EL (cell line): Measurements from ENCODE around the gene ANTXR2.

Experiments
- DNase-seq: peaks from one replicate; pipeline ENCODE4 v3.0.0-alpha.2; 2016

The ANTXR2 gene

DNA sequence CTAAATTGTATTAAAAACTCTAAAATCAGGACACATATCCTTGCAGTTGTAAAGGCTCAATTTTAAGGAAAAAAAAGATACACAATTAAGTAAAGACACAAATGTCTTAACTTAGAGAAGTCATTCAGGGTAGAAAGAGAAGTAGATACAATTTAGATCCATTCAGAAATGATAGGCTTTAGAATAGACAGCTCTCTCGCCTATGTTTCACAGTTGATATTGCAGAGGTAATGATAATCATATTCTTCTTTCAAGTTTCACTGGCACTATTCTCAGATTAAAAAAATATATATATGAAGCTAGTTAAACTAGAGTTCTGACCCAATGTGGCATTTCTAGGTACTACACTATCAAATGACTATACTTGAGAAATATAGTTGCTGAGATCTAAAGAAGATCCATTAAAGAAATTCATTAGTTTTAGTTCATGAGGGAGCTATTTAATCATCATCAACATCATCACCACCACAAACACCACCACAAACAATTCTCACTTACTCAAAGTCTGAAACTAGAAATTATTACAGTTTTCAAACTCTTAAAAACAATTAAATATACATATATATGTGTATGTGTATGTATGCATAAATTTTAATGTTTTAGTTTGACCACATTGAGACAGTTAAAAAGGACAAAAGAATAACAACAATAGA, 93.1 kb downstream of the ANTXR2 start:
- no peak for DNase-seq

DNA sequence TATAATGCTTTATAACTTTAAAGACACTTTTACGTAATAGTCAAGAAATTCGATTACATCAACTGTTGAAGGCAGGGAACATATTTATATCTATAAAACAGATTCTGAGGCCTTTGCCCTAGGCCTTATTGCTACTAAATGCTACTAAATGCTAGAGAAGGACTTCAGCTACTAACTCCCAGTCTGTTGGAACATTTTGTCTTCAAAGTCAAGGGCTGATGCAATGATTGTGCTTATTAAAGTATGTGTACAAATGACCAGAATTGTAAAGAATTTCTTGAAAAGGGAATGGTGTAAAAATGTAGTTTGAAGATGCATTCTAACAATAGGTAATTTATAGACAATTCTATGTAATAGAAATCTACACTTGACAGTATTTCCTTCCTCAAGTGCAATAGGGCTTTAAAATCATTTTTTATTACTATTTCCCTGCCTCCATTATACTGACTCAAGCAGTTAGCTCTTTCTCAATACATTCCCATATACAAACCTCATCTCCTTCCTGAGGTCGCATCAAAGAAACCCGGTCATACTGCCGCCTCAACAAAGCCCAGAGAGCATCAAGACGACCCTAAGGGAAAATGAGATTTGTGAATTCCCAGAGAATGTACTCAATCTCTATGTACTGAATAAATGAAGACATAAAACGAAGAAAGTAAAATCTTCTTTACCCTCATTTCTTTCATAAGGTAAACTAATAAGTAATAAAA, 95.7 kb downstream of the ANTXR2 start:
- no peak for DNase-seq

DNA sequence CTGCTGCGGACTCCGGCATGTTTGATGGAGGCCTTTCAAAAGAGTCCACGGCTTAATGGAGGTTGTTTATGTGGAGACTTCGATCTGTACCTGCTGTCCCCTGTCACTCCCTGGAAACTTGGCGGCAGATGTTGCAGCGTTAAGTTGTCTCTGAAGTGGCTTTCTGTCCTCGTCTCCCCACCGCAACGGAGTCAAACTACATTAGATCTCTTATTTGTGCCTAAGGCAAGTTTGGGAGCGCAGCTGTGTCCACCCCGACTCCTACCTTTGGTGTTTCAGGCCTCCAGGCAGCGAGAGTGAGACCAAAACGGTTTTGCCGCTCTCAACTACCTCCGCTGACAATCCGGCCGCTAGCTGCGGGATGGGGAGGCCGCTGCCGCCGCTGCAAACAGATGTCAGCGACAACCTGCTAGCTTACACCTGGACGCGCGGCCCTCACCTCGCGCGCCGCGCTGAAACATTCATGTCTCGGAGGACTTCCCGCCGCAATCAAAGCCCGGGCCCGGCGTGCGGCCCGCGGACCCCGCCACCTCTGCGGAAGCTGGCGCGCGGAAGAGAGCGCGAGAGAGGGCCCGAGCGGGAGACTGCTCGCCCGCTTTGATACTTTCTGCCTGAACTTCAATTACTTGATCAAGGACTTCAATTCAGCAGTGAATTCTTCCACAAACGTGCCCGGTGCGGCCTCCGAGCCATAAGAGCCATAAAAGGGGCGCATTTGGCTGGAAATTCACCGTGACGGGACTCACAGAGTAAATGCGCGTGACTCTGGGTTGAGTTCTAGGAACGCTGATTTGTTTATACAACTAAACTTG, 108.4 kb downstream of the ANTXR2 start:
- DNase-seq, result no peak

DNA sequence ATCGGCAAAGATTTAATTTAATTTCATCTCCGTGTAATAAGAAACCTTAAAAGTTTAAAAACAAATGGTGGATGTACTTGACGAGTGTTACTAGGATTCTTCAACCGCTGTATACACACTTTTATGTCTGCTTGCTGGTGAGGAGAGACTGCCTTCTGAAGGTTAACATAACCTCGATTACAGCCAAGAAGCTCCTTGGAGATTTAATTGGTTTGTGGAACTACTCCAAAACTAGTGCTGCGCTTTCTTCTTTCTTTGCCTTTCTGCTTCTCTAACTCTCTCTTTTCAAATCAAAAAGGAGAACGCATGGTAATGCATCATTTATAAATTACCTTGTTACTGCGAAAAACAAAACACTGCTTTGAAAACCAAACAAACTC, 109.0 kb downstream of the ANTXR2 start:
- no peak for DNase-seq

DNA sequence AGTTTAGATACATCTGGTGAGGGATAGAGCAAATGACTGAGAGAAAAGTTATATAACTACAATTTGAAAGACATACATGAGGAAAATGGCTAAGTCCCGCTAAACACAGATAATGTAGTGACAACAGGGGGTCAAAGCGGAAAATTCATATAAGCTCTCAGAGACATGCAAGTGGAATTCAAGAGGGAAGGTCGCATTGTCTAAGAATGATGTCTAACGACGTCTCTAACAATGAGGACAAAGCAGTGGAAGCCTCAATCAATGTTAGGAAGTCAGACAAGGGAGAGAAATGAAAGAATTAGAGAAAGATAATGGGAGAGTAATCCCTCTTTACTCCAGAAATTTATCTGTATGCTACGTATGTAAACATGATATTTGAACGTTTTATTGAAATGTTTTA, 113.4 kb downstream of the ANTXR2 start:
- DNase-seq, result no peak

DNA sequence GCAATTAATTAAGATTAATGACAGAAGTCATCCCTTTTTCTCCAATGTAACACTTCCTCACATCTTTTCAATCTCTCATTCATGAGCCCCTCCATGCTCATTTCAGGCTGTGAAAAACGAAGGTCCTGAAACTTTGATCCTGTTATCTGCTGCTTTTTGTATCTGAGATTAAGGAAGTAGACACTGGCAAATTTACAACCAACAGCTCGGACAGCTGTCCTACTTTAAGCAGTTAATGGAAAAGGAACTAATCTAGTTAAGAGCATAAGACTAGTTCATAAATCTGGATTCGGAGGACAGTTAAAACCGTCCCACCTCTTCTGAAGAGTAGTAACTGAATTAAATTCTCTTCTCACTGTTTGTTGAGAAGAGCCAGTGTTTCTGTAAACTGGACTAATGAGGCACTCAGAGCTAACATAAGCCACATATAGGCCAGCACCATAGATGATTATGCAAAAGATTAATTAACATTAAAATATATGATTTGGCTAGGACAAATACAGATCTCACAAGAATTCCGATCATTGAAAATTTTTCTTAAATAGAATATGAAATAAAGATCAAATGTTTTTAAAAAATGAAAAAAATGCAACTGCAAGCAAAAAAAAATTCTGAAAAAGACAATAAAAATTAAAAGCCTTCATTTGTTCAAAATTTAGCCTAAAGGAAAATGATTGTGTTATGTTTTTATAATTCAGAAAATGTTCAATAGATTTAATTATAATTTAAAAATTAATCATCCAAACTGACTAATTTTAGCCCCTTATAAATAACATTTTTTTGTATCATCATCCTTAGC, 114.4 kb downstream of the ANTXR2 start:
- no peak for DNase-seq

DNA sequence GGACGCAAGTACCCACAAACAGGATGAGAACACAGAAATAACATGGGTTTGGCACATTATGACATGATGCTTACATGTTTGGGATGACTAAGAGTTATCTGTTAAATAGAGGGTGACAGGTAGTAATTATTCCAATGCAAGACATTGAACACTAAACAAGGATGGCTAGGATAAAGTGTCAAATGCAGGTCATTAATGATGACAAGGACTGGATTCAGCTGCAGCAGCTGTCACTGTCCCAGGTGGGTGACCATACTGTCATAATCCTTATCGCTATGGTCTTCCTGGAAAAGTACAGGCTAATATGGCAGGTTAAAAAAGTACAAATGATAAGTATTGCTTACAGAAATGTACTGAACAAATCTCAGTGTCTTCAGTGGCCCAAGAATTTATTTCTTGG, 123.9 kb downstream of the ANTXR2 start:
- DNase-seq, result no peak

DNA sequence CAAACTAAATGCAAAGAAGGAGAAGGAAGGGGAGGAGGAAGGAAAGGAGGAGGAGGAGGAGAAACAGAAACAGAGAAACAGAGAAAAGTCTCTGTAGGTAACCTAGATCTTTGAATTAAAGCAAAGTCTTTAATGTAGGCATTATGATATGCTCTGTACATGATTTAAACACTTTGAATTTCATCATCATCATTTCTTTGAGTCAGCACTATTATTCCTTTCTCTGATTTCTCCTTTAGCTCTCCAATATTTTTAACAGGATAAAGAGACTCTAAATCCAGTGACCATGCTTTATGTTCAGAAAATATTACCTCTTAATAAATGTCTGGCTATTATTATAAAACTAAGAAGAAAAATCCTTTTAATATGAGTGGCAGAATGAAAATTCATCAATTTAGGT, 124.3 kb downstream of the ANTXR2 start:
- no peak for DNase-seq

DNA sequence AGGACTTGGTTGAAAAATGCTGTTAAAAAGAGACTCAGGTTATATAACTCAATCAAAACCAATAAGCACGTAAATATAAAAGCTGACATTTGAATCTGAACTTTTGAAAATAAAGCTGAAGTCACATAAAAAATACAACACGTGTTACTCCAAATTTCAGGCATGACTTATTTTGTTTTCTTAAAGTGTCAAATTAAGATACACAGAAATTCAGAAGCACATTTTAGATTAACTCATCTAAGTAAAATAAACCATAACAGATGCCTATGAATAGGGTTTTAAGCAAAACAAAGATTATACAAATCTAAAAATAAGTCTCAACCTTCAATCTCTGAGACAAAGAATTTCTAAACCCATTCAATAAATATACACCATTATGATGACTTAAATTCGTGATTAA, 124.8 kb downstream of the ANTXR2 start:
- DNase-seq, result no peak

DNA sequence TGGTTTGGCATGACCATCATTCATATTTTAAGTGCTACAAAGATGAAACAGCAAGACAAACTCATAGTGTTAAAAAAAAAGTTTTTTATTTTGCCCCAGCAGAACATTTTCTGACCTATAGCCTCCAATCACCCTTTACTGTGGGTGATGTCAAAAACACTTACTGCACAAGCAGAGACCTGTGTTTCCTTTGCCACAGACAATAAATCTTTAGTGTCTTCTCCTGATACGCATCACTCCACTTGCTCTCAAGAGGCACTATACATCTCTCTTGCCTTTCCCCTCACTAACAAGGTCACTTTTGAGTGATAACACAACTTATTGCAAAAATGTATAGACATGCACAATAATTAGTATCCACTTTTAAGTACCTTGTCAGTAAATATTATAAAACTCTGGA, 125.6 kb downstream of the ANTXR2 start:
- no peak for DNase-seq

DNA sequence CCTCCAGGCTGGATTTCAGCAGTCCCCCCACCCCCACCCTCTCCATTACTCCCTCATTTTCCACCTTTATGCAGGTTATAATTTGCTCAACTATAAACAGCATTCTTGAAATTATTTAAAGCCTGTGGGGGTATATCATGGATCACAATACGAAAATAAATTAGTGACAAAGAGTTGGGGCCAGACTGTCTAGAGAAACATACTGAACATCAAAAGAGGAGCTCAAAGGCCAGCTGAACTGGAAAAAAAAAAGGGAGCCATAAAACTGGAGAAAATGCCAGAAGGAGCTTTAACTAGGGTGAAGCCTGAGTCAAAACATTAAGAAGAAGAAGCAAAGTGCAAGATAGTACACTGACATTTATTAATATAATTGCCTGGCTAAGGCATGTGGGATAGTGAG, 137.8 kb downstream of the ANTXR2 start:
- DNase-seq, result no peak

DNA sequence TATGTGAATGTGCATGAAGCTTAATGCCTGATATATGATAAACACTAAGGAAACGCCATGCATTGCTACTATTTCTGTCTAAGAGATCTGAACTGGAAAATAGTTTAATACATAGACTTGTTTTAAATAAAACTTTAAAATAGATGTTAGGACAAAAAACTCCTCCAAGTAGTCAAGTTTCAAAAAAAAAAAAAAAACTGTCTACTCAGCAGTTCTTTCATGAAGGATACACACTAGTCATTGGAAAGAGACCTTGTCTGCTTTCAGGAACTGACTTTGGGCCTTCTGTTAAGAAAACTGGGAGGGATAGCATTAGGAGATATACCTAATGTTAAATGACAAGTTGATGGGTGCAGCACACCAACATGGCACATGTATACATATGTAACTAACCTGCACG, 138.4 kb downstream of the ANTXR2 start:
- no peak for DNase-seq

DNA sequence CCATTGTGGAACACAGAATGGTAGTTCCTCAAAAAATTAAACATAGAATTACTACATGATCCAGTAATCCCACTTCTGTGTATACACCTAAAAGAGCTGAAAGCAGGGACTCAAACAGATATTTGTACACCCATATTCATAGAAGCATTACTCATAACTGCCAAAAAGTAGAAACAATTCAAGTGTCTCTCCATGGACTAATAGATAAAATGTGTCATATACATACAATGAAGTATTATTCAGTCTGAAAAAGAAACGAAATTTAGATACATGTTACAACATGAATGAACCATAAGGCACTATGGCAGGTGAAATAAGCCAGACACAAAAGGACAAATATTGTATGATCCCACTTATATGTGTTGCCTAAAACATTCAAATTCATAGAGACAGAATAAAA, 145.1 kb downstream of the ANTXR2 start:
- no peak for DNase-seq

DNA sequence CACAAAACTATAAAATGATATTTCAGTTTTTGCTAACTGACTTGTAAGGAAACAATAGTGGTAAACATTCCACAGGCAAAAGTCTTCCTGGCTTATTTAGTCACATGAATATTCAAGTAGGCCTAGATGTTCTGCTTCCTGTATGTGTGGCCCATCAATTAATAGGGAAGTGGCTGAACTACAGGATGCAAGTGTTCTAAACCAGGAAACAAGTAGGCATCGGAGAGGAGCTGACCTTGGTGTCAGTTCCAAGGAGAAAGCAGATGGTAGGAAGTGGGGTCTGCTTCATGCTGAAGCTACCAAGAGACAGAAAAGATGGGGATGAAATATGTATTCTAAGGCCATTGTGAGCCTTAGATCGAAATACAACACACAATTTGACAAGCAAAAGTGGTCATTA, 149.7 kb downstream of the ANTXR2 start:
- DNase-seq, result no peak

DNA sequence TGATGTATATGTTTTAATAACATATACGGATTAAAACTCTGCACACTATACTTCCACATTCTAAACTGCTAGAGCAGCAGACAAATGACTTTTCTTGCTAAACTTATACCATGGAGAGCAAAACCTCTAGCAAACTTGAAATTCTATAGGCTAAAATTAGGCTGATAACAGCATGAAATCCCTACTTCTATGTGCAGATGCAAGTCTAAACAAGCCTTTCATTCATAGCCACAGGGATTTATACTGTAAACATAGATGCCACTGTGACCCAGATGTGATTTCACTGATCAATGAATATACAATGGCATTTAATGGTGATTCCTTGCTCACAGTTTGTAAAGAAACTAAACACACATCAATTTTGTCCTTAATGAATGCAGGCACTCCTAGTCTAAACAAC, 151.0 kb downstream of the ANTXR2 start:
- DNase-seq, result no peak

DNA sequence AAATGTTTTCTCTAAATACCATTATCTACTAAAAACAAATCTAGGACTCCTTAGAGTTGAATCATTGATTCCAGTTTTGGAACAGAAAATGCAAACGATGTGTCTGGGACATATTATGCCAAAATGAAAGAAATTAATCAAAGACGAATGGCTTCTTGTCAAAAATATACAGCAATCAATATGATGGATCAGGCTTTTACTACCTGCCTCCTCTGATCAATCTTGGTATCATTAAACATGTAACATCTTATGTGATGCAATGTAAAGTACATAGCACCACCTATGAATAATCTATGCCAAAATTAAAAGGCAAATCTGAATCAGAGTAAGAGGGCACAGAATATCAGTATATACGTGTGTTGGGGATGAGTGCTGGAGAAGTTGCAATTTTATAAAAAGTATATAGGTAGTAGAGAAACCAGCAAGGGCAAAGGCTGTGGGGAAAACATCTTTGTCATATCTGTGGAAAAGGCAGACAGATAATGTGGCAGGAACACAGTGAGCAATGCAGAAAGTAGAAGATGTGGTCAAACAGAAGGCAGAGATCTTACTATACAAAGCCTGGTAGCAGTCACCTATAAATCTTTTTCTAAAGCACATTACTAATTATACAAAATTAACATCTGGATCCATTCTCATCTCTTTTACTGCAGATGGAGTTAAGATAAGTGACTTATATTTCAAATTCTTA, 152.7 kb downstream of the ANTXR2 start:
- DNase-seq, result no peak

DNA sequence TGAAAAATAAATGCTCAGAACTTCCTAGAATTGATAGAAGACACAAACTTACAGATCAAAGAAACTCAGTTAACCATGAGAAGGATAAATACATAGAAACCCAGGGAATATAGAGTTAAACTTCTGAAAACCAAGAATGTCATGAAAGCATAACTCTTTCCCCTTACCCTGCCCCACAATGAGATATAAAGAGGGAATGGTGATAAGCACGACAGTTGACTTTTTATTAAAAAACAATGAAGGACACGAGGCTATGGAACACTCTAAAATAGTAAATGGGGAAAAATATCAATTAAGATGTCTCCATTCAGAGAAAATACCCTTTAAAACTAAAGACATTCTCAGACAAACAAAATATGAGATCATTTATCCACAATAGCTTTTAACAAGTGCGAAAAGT, 154.7 kb downstream of the ANTXR2 start:
- DNase-seq, result no peak

DNA sequence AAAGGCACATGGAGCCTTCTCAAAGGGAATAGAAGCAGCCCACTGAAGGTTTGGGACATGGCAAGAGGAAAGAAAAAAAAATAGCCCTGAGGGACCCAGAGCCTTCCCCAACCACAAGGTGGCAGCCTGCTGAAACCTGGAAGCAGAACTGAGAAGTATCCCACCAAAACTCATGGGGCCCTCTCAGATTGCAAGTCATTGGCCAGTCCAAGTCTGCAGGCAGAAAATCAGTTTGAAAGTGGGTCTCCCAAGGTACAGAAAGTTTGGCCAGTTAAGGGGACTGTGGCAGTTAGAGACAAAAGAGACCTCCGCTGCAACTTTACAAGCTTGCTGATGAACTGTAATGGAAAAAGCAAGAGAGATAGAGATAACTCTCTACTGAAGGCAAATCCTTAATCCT, 155.8 kb downstream of the ANTXR2 start:
- DNase-seq, result peak; percentile 64

DNA sequence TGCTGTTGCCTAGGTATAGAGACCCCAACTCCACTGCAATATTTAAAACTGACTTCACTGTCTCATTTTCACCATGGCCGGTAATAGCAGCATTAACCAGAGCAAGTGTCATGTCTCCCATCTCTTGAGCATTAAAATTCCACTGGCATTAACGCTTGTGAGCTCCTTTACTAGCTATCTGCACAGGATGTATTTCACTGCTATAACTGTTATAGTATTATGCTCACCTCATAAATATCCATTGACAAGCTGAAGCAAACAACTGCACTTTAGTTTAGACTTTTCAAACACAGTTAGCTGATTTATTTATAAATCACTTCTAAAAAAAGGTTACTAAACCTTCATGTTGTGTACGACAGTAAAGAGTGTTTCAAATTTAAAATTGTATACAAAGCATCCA, 157.8 kb downstream of the ANTXR2 start:
- DNase-seq, result no peak

DNA sequence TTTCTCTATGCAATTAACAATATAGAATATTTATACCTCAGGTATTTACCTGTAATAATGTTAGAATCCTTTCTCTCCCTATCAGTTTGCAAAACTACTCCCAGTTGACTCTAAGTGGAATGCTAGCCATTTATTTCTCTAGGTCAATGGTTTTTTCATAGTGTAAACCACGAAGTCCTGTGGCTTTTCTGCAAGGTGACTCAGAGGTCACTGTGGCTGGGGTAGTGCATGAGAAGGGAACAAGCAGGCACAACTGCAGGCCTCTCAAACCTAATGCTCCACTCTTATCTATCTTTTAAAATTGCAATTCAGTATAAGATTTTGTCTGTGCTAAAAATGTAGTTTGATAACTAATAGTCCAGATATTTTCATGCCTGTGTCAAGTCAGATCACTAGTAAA, 159.4 kb downstream of the ANTXR2 start:
- DNase-seq, result peak; percentile 58

DNA sequence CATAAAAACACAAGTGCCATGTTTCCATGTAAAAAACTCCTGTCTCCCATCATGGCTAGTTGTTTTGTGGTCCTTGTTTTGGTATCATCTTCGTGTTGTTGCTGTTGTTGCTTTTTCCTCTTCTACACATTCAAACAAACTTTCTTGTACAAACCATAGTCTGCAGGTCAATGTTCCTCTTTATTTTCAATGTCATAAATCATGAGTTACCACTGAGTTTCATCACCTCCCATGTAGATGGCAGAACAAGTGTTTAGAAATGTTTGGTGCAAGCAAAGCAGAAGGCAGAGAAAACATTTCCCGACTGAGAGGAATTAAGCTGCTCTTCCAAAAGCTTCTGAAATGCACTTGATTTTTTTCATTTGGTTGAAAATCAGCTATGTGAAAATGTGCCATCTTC, 166.0 kb downstream of the ANTXR2 start:
- DNase-seq, result no peak

DNA sequence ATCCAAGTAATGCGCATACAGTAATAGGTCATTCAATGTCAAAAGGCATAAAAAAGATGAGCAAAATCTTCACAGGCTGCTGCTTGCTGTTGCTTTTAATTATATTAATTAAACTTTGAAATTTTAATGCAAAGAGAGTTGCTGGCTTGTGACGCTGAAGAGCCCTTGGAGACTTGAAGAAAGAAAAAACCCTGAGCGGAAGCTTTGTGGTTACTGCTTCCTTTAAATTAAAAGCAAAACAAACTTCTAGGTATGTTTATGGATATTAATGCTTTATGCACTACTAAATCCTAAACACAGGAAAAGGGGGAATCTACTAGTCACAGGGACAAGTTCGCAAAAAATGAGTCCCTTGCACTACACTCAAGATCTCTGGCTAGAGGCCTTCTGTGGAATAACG, 166.7 kb downstream of the ANTXR2 start:
- DNase-seq, result no peak

DNA sequence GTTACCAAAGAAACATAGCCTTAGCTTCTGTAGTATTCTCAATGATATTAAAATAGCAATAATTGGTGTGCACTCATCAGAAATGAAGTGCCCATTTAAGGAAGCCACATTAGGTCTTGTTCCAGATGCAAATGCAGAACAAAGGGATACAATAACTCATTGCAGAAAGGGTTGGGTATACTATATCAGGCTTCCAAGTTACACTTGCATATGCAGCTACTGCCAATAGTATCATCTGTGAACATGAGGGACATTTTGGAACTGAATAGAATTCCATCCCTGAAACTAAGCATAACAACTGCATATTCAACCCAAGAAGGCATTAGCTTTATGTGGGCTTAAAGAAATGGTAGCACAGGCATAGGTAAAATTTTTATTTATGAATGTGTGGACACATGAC, 167.8 kb downstream of the ANTXR2 start:
- no peak for DNase-seq
